Gastroesophageal sphincter (tissue), 3 donors: ENCODE results near the gene NRIP2.

ENCODE experiments used
- CTCF ChIP-seq, 4 experiments: fragments of 200-600 bp in 2 of 4; fragments of 450-650 bp in 2 of 4; sonication (generic) in 1 of 4; IDR thresholded peaks; one replicate each; pipeline ENCODE4 v1.5.1; 2017 to 2019; ENCODE audit warnings: antibody characterized with exemption in 4 of 4, mild to moderate bottlenecking in 2 of 4, moderate library complexity in 2 of 4
- EP300 ChIP-seq: sonication (generic); formaldehyde crosslinking; IDR thresholded peaks from one replicate; pipeline ENCODE4 v1.6.1; 2017; ENCODE audit warnings: antibody characterized with exemption, mild to moderate bottlenecking
- POLR2A ChIP-seq, 2 donors: fragments of 450-650 bp; IDR thresholded peaks; one replicate each; pipeline ENCODE4 v1.6.1; 2017; ENCODE audit warnings: antibody characterized with exemption in 2 of 2, mild to moderate bottlenecking in 2 of 2, moderate library complexity in 1 of 2
- POLR2AphosphoS5 ChIP-seq: sonication (generic); formaldehyde crosslinking; IDR thresholded peaks from one replicate; pipeline ENCODE4 v1.6.1; 2017; ENCODE audit warnings: antibody characterized with exemption

- TF ChIP-seq CTCF (IDR thresholded peaks at IDR 0.05) (no peak), POLR2AphosphoS5 (no peak), POLR2A (IDR thresholded peaks at IDR 0.05) (no peak), EP300 (no peak)
These were observed 22.2 kb upstream of the NRIP2 start, which contains the start of gene TEX52 for GRCh38 chr12:2857021-2857431.
